H9 (cell line): ENCODE results near the gene HEXA. TPM values are rescaled to one million over a fixed set of nuclear protein-coding genes. Genes with fewer than 3 reads are reported as not detected.

Experiments used
- DNase-seq: peaks from one replicate; pipeline ENCODE4 v3.0.0-alpha.2; 2017
- H2AFZ ChIP-seq: one replicate; pipeline ENCODE4 v1.6.1; 2013; ENCODE audit warnings: mild to moderate bottlenecking, low read length, control low read depth, moderate library complexity
- H2AK5ac ChIP-seq: 2 replicates; pipeline ENCODE4 v1.6.1; 2013; ENCODE audit warnings: low read length, control low read depth, mixed read lengths; ENCODE audit not compliant: insufficient read length
- H2BK120ac ChIP-seq: one replicate; pipeline ENCODE4 v1.6.1; 2013; ENCODE audit warnings: low read depth, mild to moderate bottlenecking, low read length, control low read depth, inconsistent platforms; ENCODE audit not compliant: poor library complexity, severe bottlenecking
- H2BK12ac ChIP-seq: 2 replicates; pipeline ENCODE4 v1.6.1; 2013; ENCODE audit warnings: low read length, control low read depth, mixed read lengths, low read depth; ENCODE audit not compliant: insufficient read length
- H2BK15ac ChIP-seq: 2 replicates; pipeline ENCODE4 v1.6.1; 2013; ENCODE audit warnings: low read depth, low read length, control low read depth
- H2BK20ac ChIP-seq: one replicate; pipeline ENCODE4 v1.6.1; 2013; ENCODE audit warnings: low read depth, mild to moderate bottlenecking, low read length, control low read depth, inconsistent platforms; ENCODE audit not compliant: poor library complexity, severe bottlenecking
- H2BK5ac ChIP-seq: 2 replicates; pipeline ENCODE4 v1.6.1; 2013; ENCODE audit warnings: low read length, control low read depth, mixed read lengths; ENCODE audit not compliant: insufficient read length
- H3K14ac ChIP-seq: 2 replicates; pipeline ENCODE4 v1.6.1; 2013; ENCODE audit warnings: low read length, control low read depth; ENCODE audit not compliant: insufficient read depth
- H3K18ac ChIP-seq: 2 replicates; pipeline ENCODE4 v1.6.1; 2013; ENCODE audit warnings: low read depth, mild to moderate bottlenecking, mixed read lengths, low read length, control low read depth; ENCODE audit not compliant: insufficient read length
- H3K23ac ChIP-seq: 2 replicates; pipeline ENCODE4 v1.6.1; 2013; ENCODE audit warnings: low read length, control low read depth, mixed read lengths, low read depth; ENCODE audit not compliant: insufficient read length
- H3K23me2 ChIP-seq: 2 replicates; pipeline ENCODE4 v1.6.1; 2013; ENCODE audit warnings: low read depth, mild to moderate bottlenecking, mixed read lengths, low read length, control low read depth; ENCODE audit not compliant: insufficient read length, poor library complexity, severe bottlenecking
- H3K27ac ChIP-seq: 2 replicates; pipeline ENCODE4 v1.5.1; 2013; ENCODE audit warnings: low read length, control low read depth, mixed read lengths, low read depth; ENCODE audit not compliant: insufficient read length
- H3K27me3 ChIP-seq: 2 replicates; pipeline ENCODE4 v1.6.1; 2013; ENCODE audit warnings: low read length, control low read depth, inconsistent platforms; ENCODE audit not compliant: insufficient read depth
- H3K4ac ChIP-seq: 2 replicates; pipeline ENCODE4 v1.6.1; 2013; ENCODE audit warnings: low read depth, mild to moderate bottlenecking, control low read depth, inconsistent platforms, low read length, moderate library complexity
- H3K4me1 ChIP-seq: 2 replicates; pipeline ENCODE4 v1.6.1; 2013; ENCODE audit warnings: low read length, control low read depth, inconsistent platforms; ENCODE audit not compliant: insufficient read depth
- H3K4me2 ChIP-seq: 2 replicates; pipeline ENCODE4 v1.6.1; 2013; ENCODE audit warnings: low read length, control low read depth, mixed read lengths; ENCODE audit not compliant: insufficient read length, insufficient read depth
- H3K56ac ChIP-seq: 2 replicates; pipeline ENCODE4 v1.6.1; 2013; ENCODE audit warnings: low read depth, mild to moderate bottlenecking, mixed read lengths, low read length, control low read depth; ENCODE audit not compliant: insufficient read length
- H3K79me1 ChIP-seq: 2 replicates; pipeline ENCODE4 v1.6.1; 2013; ENCODE audit warnings: low read depth, mild to moderate bottlenecking, moderate library complexity, low read length, control low read depth, inconsistent platforms; ENCODE audit not compliant: insufficient read depth, poor library complexity, severe bottlenecking
- H3K79me2 ChIP-seq: 2 replicates; pipeline ENCODE4 v1.6.1; 2013; ENCODE audit warnings: low read length, control low read depth, inconsistent platforms; ENCODE audit not compliant: insufficient read depth
- H3K9ac ChIP-seq: 2 replicates; pipeline ENCODE4 v1.6.1; 2013; ENCODE audit warnings: low read length, control low read depth, mixed read lengths; ENCODE audit not compliant: insufficient read length; ENCODE audit errors: extremely low read depth
- H3K9me3 ChIP-seq: one replicate; pipeline ENCODE4 v1.6.1; 2013; ENCODE audit warnings: low read depth, low read length, inconsistent platforms; ENCODE audit not compliant: control insufficient read depth
- H3T11ph ChIP-seq: one replicate; pipeline ENCODE4 v1.6.1; 2013; ENCODE audit warnings: mild to moderate bottlenecking, low read length, control low read depth, inconsistent platforms
- H4K20me1 ChIP-seq: one replicate; pipeline ENCODE4 v1.6.1; 2013; ENCODE audit not compliant: control insufficient read depth, insufficient read length, insufficient read depth
- H4K5ac ChIP-seq: 2 replicates; pipeline ENCODE4 v1.6.1; 2013; ENCODE audit warnings: low read depth, mild to moderate bottlenecking, mixed read lengths, low read length, control low read depth; ENCODE audit not compliant: insufficient read length
- H4K8ac ChIP-seq: replicated peaks from 2 replicates; pipeline ENCODE4 v1.6.1; 2013; ENCODE audit warnings: low read length, control low read depth, mixed read lengths, low read depth; ENCODE audit not compliant: insufficient read length
- H4K91ac ChIP-seq: 2 replicates; pipeline ENCODE4 v1.6.1; 2013; ENCODE audit warnings: low read depth, mild to moderate bottlenecking, moderate library complexity, mixed read lengths, low read length, control low read depth; ENCODE audit not compliant: insufficient read length
- H3K27ac Mint-ChIP-seq, 3 experiments: 2 replicates in 2 of 3; 3 replicates in 1 of 3; pipeline ENCODE4 v1.8.0; 2020 to 2021; ENCODE audit warnings: mixed read lengths in 3 of 3, mild to moderate bottlenecking in 1 of 3, moderate library complexity in 1 of 3
- H3K27me3 Mint-ChIP-seq: 2 replicates; pipeline ENCODE4 v1.8.0; 2021; ENCODE audit warnings: low read depth, mild to moderate bottlenecking, moderate library complexity, mixed read lengths
- H3K36me3 Mint-ChIP-seq, 3 experiments: 2 replicates in 2 of 3; 3 replicates in 1 of 3; pipeline ENCODE4 v1.8.0; 2020 to 2021; ENCODE audit warnings: low read depth in 3 of 3, mixed read lengths in 3 of 3; ENCODE audit not compliant: insufficient read depth in 1 of 3
- H3K4me1 Mint-ChIP-seq, 2 experiments: 2 replicates each; pipeline ENCODE4 v1.8.0; 2020; ENCODE audit warnings: mixed read lengths in 2 of 2
- H3K4me3 Mint-ChIP-seq, 2 experiments: 2 replicates in 1 of 2; 3 replicates in 1 of 2; pipeline ENCODE4 v1.8.0; 2020 to 2021; ENCODE audit warnings: mild to moderate bottlenecking in 2 of 2, mixed read lengths in 2 of 2, moderate library complexity in 1 of 2
- H3K9me3 Mint-ChIP-seq, 2 experiments: 2 replicates in 1 of 2; 3 replicates in 1 of 2; pipeline ENCODE4 v1.8.0; 2020; ENCODE audit warnings: mild to moderate bottlenecking in 2 of 2, mixed read lengths in 2 of 2, moderate library complexity in 1 of 2
- WGBS: extraction: QIAGEN DNeasy Blood & Tissue Kit; methylation state at CpG from one replicate; pipeline ENCODE4 v1.1.7; 2013; ENCODE audit warnings: missing lambda C conversion rate, low lambda C conversion rate, mixed read lengths; ENCODE audit not compliant: insufficient read length; ENCODE audit errors: extremely low coverage; 5-methylcytosine and 5-hydroxymethylcytosine counted together
- total RNA-seq: library from RNA; stranded (reverse); gene quantifications from 2 replicates; pipeline ENCODE4 v1.2.1, GENCODE V29; 2021
- TF ChIP-seq, protein P1 (sequence below): fragments of 200-600 bp; sonication (generic); conservative IDR thresholded peaks from 3 replicates; pipeline ENCODE4 v1.8.0; 2021; ENCODE audit warnings: antibody characterized with exemption, mild to moderate bottlenecking

The HEXA gene
- total RNA-seq, 1 experiment from 2014 or later, result 54.7 TPM

DNA sequence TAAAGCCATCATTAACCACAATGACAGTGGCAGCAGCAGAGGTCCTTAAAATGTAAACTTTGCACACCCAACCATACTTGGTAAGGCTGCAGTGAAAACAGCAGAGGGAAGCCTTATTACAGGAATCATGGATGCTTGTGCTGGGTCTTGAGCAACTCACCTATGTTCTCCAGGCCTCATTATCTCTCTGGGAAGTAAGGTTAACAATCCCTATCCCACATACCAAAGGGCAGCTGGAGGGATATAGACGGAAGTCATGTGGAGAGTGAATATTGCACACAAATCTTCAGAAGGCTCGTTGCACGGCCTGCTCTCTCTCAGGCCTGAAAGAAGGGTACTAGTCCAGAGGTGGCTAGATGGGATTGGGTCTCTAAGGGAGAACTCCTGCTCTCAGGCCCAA lies 30.0 kb downstream of the HEXA start:
- Histone ChIP-seq H3K79me2 (no peaks in the 10 kb centered on the region), H3K4me2 (no peak overlapping the region), H2BK120ac (no peak overlapping the region), H3K4ac (no peak overlapping the region), H2BK20ac (no peak overlapping the region), H3K23me2 (no peaks in the 10 kb centered on the region), H2AK5ac (no peak overlapping the region), H3K9me3 (no peaks in the 10 kb centered on the region), H3K9ac (no peak overlapping the region), H3T11ph (no peak overlapping the region), H3K4me1 (no peaks in the 10 kb centered on the region), H3K27ac (no peak overlapping the region), H2AFZ (no peak overlapping the region), H2BK12ac (no peak overlapping the region), H2BK5ac (no peak overlapping the region), H3K27me3 (no peaks in the 10 kb centered on the region), H4K20me1 (no peaks in the 10 kb centered on the region), H4K91ac (no peak overlapping the region), H3K23ac (no peak overlapping the region), H3K79me1 (no peaks in the 10 kb centered on the region), H3K56ac (no peak overlapping the region), H3K14ac (no peak overlapping the region), H4K8ac (no peak overlapping the region), H3K18ac (no peak overlapping the region), H2BK15ac (no peak overlapping the region), H4K5ac (no peak overlapping the region)
- no peak for DNase-seq
- Mint-ChIP-seq H3K27me3 (no peaks in the 10 kb centered on the region), H3K4me3 (no peak overlapping the region), H3K4me1 (peaks cover 7 to 10% of the 10 kb centered on the region in 2 experiments), H3K27ac (no peak overlapping the region), H3K36me3 (peaks cover 7 to 48% (median 27%) of the 10 kb centered on the region in 3 experiments; a peak in 6 of 7 replicates), H3K9me3 (no peaks in the 10 kb centered on the region)
- TF ChIP-seq, protein P1, sequence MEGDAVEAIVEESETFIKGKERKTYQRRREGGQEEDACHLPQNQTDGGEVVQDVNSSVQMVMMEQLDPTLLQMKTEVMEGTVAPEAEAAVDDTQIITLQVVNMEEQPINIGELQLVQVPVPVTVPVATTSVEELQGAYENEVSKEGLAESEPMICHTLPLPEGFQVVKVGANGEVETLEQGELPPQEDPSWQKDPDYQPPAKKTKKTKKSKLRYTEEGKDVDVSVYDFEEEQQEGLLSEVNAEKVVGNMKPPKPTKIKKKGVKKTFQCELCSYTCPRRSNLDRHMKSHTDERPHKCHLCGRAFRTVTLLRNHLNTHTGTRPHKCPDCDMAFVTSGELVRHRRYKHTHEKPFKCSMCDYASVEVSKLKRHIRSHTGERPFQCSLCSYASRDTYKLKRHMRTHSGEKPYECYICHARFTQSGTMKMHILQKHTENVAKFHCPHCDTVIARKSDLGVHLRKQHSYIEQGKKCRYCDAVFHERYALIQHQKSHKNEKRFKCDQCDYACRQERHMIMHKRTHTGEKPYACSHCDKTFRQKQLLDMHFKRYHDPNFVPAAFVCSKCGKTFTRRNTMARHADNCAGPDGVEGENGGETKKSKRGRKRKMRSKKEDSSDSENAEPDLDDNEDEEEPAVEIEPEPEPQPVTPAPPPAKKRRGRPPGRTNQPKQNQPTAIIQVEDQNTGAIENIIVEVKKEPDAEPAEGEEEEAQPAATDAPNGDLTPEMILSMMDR, result no peak
- WGBS, result no CpG with 5 or more reads among the region's 3 CpGs
